WTC11 (cell line): ENCODE measurements around the gene YARS1. TPM values are rescaled to one million over a fixed set of nuclear protein-coding genes. Genes with fewer than 3 reads are reported as not detected.

Experiments
- ATAC-seq: fragments of 200-7000 bp; cut with Tn5 transposase; 2 replicates; pipeline ENCODE4 v1.10.0; 2021; ENCODE audit warnings: mild to moderate bottlenecking, moderate library complexity
- CTCF ChIA-PET: fragments of 300-600 bp; sonication (Branson Sonifier 250); formaldehyde crosslinking; loops from one replicate; lab custom pipeline; 2021; ENCODE audit warnings: antibody characterized with exemption; lab: Charles Lee
- POLR2A ChIA-PET: fragments of 350-600 bp; sonication (Branson Sonifier 250); formaldehyde crosslinking; loops from one replicate; lab custom pipeline; 2021; ENCODE audit warnings: antibody characterized with exemption; lab: Charles Lee
- DNase-seq: peaks from one replicate; pipeline ENCODE4 v3.0.0; 2021; ENCODE audit warnings: low spot score
- H3K27ac Mint-ChIP-seq: 2 replicates; pipeline ENCODE4 v1.8.0; 2021; ENCODE audit warnings: mixed read lengths
- H3K27me3 Mint-ChIP-seq: 2 replicates; pipeline ENCODE4 v1.8.0; 2021; ENCODE audit warnings: low read depth, mild to moderate bottlenecking, moderate library complexity, mixed read lengths
- H3K36me3 Mint-ChIP-seq: 2 replicates; pipeline ENCODE4 v1.8.0; 2021; ENCODE audit warnings: mixed read lengths
- H3K4me1 Mint-ChIP-seq: 2 replicates; pipeline ENCODE4 v1.8.0; 2022; ENCODE audit warnings: mixed read lengths
- H3K4me3 Mint-ChIP-seq: 2 replicates; pipeline ENCODE4 v1.8.0; 2021; ENCODE audit warnings: mild to moderate bottlenecking, moderate library complexity, mixed read lengths
- H3K9me3 Mint-ChIP-seq: 2 replicates; pipeline ENCODE4 v1.8.0; 2021; ENCODE audit warnings: mixed read lengths
- E2F1 ChIP-seq: sonication (generic); formaldehyde crosslinking; IDR thresholded peaks from 2 replicates; pipeline ENCODE4 v1.8.0; 2022; ENCODE audit warnings: mild to moderate bottlenecking, missing genetic modification reagents
- E2F4 ChIP-seq: sonication (generic); formaldehyde crosslinking; IDR thresholded peaks from 2 replicates; pipeline ENCODE4 v1.8.1; 2022; ENCODE audit warnings: low read depth, mild to moderate bottlenecking, moderate library complexity, missing genetic modification reagents, borderline replicate concordance
- SMAD3 ChIP-seq: sonication (generic); formaldehyde crosslinking; IDR thresholded peaks from 2 replicates; pipeline ENCODE4 v1.8.0; 2022; ENCODE audit warnings: missing genetic modification reagents, mild to moderate bottlenecking, borderline replicate concordance
- TEAD1 ChIP-seq: sonication (generic); formaldehyde crosslinking; IDR thresholded peaks from 2 replicates; pipeline ENCODE4 v1.8.0; 2022; ENCODE audit warnings: mild to moderate bottlenecking, missing genetic modification reagents
- total RNA-seq: library from RNA; stranded (reverse); gene quantifications from 3 replicates; pipeline ENCODE4 v1.2.3, GENCODE V29; 2021
- TF ChIP-seq, protein P1 (sequence below): fragments of 200-600 bp; IDR thresholded peaks from 2 replicates; pipeline ENCODE4 v1.8.0; 2022; ENCODE audit warnings: antibody characterized with exemption
- TF ChIP-seq, protein P2 (sequence below): sonication (generic); formaldehyde crosslinking; IDR thresholded peaks from 2 replicates; pipeline ENCODE4 v1.8.0; 2022; ENCODE audit warnings: missing genetic modification reagents
- TF ChIP-seq, protein P3 (sequence below): sonication (generic); formaldehyde crosslinking; IDR thresholded peaks from 2 replicates; pipeline ENCODE4 v1.8.0; 2023; ENCODE audit warnings: mild to moderate bottlenecking, missing genetic modification reagents

The YARS1 gene
- total RNA-seq, 1 experiment from 2014 or later, result 197 TPM

- ATAC-seq, result no peak
- TF ChIP-seq, protein P1, sequence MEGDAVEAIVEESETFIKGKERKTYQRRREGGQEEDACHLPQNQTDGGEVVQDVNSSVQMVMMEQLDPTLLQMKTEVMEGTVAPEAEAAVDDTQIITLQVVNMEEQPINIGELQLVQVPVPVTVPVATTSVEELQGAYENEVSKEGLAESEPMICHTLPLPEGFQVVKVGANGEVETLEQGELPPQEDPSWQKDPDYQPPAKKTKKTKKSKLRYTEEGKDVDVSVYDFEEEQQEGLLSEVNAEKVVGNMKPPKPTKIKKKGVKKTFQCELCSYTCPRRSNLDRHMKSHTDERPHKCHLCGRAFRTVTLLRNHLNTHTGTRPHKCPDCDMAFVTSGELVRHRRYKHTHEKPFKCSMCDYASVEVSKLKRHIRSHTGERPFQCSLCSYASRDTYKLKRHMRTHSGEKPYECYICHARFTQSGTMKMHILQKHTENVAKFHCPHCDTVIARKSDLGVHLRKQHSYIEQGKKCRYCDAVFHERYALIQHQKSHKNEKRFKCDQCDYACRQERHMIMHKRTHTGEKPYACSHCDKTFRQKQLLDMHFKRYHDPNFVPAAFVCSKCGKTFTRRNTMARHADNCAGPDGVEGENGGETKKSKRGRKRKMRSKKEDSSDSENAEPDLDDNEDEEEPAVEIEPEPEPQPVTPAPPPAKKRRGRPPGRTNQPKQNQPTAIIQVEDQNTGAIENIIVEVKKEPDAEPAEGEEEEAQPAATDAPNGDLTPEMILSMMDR, result no peak
- TF ChIP-seq TEAD1 (no peak), E2F4 (CRISPR knock-in tag) (no peak)
- TF ChIP-seq, all 79 proteins: peak for 0
- no peak for DNase-seq
- POLR2A ChIA-PET, result interaction anchor here (1.2 to 3.9 kb wide), 5 partner anchors 13 to 361 kb away, joined by 3 to 19 read pairs (median 9); partner anchors contain the start of gene BSDC1
- H3K9me3 Mint-ChIP-seq, result no peaks in the 10 kb centered on the region
- no peaks in the 10 kb centered on the region for H3K27me3 Mint-ChIP-seq
- H3K27ac Mint-ChIP-seq, result peak overlapping the region; percentile 89
- CTCF ChIA-PET, result interaction anchor here (0.6 to 7.1 kb wide), 4 partner anchors 17 to 131 kb away, joined by 3 to 89 read pairs (median 34); no protein-coding TSS in a partner anchor
- peaks cover 57% of the 10 kb centered on the region for H3K4me1 Mint-ChIP-seq
- H3K4me3 Mint-ChIP-seq, result peak overlapping the region; percentile 92
- no peaks in the 10 kb centered on the region for H3K36me3 Mint-ChIP-seq
Measured at GRCh38 chr1:32755810-32756159, 61.4 kb downstream of the YARS1 start.

- TF ChIP-seq SMAD3 (CRISPR knock-in tag) (peak; percentile 71; the same call in 1 of the 2 replicates), E2F1 (CRISPR knock-in tag) (no peak)
- TF ChIP-seq, protein P2, sequence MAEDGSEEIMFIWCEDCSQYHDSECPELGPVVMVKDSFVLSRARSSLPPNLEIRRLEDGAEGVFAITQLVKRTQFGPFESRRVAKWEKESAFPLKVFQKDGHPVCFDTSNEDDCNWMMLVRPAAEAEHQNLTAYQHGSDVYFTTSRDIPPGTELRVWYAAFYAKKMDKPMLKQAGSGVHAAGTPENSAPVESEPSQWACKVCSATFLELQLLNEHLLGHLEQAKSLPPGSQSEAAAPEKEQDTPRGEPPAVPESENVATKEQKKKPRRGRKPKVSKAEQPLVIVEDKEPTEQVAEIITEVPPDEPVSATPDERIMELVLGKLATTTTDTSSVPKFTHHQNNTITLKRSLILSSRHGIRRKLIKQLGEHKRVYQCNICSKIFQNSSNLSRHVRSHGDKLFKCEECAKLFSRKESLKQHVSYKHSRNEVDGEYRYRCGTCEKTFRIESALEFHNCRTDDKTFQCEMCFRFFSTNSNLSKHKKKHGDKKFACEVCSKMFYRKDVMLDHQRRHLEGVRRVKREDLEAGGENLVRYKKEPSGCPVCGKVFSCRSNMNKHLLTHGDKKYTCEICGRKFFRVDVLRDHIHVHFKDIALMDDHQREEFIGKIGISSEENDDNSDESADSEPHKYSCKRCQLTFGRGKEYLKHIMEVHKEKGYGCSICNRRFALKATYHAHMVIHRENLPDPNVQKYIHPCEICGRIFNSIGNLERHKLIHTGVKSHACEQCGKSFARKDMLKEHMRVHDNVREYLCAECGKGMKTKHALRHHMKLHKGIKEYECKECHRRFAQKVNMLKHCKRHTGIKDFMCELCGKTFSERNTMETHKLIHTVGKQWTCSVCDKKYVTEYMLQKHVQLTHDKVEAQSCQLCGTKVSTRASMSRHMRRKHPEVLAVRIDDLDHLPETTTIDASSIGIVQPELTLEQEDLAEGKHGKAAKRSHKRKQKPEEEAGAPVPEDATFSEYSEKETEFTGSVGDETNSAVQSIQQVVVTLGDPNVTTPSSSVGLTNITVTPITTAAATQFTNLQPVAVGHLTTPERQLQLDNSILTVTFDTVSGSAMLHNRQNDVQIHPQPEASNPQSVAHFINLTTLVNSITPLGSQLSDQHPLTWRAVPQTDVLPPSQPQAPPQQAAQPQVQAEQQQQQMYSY (CRISPR knock-in tag), result peak; percentile 73; the same call in 1 of the 2 replicates
- TF ChIP-seq, protein P3, sequence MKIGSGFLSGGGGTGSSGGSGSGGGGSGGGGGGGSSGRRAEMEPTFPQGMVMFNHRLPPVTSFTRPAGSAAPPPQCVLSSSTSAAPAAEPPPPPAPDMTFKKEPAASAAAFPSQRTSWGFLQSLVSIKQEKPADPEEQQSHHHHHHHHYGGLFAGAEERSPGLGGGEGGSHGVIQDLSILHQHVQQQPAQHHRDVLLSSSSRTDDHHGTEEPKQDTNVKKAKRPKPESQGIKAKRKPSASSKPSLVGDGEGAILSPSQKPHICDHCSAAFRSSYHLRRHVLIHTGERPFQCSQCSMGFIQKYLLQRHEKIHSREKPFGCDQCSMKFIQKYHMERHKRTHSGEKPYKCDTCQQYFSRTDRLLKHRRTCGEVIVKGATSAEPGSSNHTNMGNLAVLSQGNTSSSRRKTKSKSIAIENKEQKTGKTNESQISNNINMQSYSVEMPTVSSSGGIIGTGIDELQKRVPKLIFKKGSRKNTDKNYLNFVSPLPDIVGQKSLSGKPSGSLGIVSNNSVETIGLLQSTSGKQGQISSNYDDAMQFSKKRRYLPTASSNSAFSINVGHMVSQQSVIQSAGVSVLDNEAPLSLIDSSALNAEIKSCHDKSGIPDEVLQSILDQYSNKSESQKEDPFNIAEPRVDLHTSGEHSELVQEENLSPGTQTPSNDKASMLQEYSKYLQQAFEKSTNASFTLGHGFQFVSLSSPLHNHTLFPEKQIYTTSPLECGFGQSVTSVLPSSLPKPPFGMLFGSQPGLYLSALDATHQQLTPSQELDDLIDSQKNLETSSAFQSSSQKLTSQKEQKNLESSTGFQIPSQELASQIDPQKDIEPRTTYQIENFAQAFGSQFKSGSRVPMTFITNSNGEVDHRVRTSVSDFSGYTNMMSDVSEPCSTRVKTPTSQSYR, result peak; percentile 78; the same call in 1 of the 2 replicates
Measured at GRCh38 chr1:32755098-32755809, 61.9 kb downstream of the YARS1 start.

More at GRCh38 chr1:32755098-32755809, 61.9 kb downstream of the YARS1 start:
- Mint-ChIP-seq H3K9me3 (no peaks in the 10 kb centered on the region), H3K36me3 (no peaks in the 10 kb centered on the region), H3K27me3 (no peaks in the 10 kb centered on the region), H3K27ac (peak overlapping the region; percentile 89), H3K4me1 (peaks cover 53% of the 10 kb centered on the region), H3K4me3 (peak overlapping the region; percentile 92)
- ATAC-seq (peak; percentile 51), DNase-seq (no peak)
- ChIA-PET POLR2A (interaction anchor here (0.7 to 2.7 kb wide), 5 partner anchors 13 to 361 kb away, joined by 3 to 19 read pairs (median 5); partner anchors contain the start of gene BSDC1), CTCF (interaction anchor here (0.6 to 7.1 kb wide), 9 partner anchors 13 to 813 kb away, joined by 3 to 89 read pairs (median 9); no protein-coding TSS in a partner anchor)
